HG03354 (cell line): ENCODE results near the gene MCEMP1.

Experiments used
- ATAC-seq: cut with Tn5 transposase; IDR thresholded peaks from one replicate; pipeline ENCODE4 v1.9.1; 2021; ENCODE audit warnings: mild to moderate bottlenecking; ENCODE audit not compliant: unreplicated experiment, poor library complexity, severe bottlenecking

MCEMP1 gene

DNA sequence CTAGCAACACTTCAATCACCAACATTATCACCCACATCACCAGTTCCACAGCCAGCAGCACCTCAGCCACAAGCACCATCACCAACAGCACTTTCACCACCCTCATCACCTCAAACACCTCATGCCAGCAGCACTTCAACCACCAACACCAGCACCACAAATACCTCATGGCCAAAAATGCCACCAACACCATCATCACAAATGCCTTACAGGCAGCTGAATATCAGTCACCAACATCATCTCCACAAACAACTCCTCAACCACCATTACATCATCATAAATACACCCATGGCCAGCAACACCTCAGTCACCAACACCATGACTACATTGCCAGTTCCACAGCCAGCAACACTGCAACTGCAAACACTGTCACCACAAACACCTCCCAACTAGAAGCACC lies 14.6 kb downstream of the MCEMP1 start:
- no peak for ATAC-seq

DNA sequence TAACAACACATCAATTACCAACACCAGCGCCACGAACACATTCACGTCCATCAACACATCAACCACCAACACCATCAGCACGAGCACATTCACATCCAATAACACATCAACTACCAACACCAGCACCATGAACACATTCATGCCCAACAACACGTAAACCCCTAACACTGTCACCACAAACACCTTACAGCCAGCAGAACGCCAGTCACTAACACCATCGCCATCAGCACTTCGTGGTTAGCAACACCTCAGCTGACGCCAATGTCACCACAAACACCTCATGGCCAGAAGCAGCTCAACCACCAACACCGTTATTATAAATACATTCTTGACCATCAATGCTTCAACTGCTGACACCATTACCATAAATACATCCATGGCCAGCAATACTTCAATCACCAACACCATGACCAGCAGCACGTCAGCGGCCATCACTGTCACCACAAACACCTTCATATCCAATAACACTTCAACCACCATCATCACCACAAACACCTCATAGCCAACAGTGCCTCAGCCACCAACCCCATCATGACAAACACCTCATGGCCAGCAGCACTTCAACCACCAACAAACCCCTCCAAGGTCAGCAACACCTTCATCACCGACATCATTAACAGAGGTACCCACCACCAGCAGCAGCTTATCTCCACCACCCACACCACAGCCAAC lies 15.7 kb downstream of the MCEMP1 start:
- no peak for ATAC-seq

GRCh38 chr19:7694499-7694898 lies 17.6 kb downstream of the MCEMP1 start:
- ATAC-seq = no peak

GRCh38 chr19:7697721-7698287 lies 20.9 kb downstream of the MCEMP1 start:
- ATAC-seq = no peak

- ATAC-seq = no peak
Observed at GRCh38 chr19:7698583-7698982, 21.7 kb downstream of the MCEMP1 start.

GRCh38 chr19:7699003-7699402 lies 22.1 kb downstream of the MCEMP1 start:
- ATAC-seq = no peak

GRCh38 chr19:7699417-7700401 lies 22.8 kb downstream of the MCEMP1 start:
- no peak for ATAC-seq

DNA sequence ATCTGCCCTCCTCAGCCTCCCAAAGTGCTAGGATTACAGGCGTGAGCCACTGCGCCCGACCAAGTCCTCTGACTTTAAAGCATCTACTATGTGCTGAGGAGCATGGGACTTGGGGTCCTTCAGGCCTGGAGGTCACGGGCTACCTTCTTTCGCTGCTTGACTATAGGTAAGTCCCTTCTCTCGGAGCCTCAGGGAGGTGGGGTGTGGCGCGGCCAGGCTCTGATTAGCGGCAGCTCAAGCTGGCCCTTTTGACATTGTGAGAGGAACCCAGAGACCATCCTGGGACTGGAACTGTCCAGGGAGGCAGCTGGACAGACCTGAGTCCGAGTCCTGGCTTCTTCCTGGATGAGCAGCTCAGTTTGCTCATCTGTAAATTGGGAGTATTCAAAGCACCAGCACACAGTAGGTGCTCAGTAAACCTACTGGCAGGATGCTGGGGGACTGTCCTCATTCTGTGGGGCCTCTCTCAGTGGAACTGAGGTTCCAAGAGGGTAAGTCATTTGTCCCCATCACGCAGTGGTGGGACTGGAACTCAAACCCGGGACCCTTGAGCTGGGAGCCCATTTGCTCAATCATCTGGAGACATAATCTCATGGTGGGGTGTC lies 24.3 kb downstream of the MCEMP1 start:
- no peak for ATAC-seq

DNA sequence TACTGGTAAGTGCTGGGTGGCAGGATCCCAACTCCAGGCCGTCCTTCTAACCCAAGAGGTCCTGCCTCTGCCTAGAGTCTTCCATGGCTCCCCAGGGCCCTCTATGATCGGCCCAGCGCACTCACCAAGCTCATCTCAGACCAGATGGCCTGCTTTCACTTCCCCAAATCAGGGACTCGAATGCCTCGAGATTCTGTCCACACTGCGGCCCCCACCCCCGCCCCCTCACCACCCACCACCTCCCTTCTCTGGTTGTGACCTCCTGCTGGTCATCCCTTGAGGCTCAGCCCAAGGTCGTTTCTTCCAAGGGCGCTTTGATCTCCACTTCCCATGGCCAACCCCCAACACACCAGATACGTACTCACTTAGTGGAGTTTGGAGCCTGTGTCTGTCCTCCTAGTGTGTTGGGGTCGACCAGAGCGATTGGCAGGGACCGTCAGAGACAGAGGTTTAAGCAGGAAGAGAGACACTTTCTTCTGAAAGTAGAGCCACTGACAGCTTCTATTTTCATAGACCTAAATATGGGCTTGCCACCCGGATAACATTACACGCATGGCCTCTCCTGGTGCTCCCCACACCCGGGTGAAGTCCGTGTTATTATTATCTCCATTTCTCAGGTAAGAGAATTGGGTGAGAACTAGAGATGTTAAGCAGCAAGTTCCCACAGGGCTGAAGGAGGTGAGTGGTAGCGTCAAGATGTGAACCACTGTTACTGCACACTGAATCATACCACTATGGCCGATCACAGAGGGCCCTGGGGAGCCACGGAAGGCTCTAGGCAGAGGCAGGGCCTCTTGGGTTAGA lies 25.0 kb downstream of the MCEMP1 start, which contains the start of gene FCER2:
TSS of gene FCER2 (minus strand) at position 478 of the 804 bp plus-strand sequence. CDS start 2,371 bp downstream, outside the sequence.
- ATAC-seq = peak; percentile 56

DNA sequence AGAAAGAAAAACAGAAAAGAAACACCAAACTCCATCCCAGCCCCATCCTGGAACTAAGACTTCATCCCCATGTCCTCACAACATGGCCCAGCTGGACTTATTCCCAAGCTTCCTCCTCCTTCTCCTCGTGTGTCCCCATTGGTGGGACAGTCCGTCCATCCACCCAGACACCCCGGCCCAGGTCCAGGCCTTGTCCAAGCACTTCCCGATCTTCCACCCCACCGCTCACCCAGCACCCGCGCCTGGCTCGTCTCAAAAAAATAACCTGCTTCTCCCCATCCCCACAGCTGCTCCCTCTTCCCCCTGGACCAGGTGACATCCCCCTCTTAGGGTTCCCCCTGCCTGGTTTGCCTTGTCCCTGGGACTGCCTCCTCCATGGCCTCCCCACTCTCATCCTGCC lies 26.4 kb downstream of the MCEMP1 start:
- ATAC-seq = no peak

DNA sequence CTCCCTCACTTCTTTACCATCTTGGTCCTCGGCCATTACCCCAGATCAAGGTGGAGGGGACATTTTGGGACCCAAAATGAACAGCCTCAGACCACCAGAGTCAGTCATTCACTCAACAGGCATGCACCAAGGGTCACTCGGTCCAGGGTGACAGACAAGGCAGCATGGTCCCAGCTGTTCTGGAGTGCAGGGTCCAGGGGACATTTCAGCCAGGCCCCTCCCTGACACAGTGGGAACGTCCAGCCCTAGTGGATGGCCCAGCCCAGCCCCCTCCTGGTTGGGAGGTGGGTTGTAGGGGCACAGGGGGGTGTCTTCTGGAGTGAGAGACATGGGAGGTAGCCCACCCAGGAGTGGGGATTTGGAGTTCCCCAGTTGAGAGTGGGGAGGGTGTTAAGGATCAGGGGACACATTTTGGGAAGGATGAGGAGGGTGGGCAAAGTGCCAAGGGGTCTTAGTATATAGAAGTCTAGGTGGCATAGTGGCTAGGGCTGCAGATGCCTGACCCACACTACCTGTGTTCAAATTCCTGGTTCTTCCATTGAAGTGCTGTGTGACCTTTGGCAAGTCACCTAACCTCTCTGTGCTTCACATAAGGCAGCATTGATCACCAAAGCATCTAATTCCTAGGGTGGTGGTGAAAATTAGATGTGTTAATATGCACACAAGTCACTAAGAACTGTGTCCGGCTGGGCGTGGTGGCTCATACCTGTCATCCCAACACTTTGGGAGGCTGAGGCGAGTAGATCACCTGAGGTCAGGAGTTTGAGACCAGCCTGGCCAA lies 27.6 kb downstream of the MCEMP1 start:
- no peak for ATAC-seq

GRCh38 chr19:7705387-7706187 lies 28.7 kb downstream of the MCEMP1 start:
- peak; percentile 55 for ATAC-seq

DNA sequence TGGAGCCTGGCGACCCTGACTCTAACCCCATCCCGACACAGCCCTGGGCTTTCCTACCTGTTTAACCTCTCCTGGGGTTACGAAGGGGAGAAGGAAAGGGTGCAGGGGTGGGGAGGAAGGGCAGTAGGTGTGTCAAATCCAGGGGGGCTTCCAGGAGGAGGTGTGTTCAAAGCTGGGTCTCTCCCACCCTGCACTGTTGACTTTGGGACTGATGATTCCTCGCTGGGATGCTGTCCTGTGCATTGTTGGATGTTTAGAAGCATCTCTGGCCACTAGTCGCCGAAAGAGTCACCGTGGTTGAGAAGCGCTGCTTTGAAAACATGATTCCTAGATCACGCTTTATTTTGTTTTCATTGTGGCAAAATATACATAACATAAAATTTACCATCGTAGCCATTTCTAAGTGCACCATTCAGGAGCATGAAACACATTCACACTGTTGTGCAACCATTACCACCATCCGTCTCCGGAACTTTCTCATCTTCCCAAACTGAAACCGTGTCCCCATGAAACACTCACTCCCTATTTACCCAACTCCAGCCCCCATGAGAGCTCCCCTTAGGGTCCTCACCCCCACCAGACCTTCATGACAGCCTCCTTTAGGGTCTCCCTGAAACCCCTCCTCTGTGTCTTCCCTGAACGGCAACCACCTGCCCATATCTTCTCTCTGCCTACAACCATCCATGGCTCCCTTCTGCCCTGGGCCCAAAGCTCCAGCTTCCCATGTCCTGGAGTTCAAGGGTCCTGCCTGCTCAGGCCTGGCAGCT lies 29.5 kb downstream of the MCEMP1 start:
- no peak for ATAC-seq

DNA sequence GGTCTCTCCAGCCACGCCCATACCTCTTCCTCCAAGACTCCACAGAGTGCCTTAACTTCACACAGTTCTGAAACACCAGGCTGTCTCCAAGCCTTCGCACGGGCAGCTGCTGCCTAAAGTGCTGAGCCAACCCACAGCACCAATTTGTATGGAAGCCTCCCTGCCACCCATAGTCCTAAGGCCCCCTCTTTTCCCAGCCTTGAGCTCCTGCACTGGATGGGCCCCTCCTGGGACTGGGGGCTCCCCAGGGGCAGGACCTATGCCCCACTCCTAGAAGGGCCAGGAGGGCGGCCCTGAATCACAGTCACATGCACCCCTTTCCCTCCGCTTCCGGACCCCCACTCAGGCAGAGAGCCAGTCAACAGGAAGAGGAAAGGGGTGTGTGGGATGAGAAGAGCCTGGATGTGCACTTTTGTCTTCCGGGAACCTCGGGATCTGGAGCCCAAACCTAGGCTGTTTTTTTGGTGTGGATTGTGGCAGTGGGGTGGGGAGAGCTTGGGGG lies 30.1 kb downstream of the MCEMP1 start:
- no peak for ATAC-seq

DNA sequence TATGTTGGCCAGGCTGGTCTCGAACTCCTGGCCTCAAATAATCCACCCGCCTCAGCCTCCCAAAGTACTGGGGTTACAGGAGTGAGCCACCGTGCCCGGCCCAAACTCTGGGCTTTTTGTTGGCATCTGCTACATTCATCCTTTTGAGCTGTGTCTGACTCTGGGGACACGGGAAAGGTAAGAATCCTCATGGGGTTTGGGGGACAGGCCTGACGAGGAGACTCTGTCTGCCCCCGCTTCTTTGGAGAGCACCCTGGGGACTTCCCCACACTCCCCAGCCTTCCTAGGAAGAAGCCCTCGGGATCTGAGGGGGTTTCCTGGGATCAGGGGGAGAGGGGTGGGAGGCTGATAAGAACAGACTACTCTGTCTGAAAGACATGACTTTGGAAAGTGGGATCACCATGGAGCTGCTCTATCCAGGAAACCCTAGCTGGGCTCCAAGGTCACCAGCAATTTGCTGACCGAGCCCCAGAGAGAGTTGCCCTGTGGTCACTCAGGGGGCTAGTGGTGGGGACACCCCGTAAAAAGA lies 33.1 kb downstream of the MCEMP1 start:
- ATAC-seq = no peak

DNA sequence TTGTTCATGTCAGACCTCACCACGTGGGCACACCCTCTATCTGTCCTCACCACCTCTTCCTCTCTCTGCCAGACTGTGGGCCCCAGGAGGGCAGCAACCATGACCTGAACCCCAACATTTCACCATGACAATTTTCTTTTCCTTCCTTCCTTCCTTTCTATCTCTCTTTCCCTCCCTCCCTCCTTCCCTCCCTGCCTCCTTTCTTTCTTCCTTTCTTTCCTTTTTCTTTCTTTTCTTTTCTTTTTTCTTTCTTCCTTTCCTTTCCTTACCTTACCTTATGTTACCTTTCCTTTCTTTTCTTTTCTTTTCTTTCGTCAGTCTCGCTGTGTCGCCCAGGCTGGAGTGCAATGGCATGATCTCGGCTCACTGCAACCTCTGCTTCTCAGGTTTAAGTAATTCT lies 33.7 kb downstream of the MCEMP1 start:
- no peak for ATAC-seq

- no peak for ATAC-seq
Observed at GRCh38 chr19:7715671-7716070, 38.8 kb downstream of the MCEMP1 start.
